Right lobe of liver (tissue), 6 donors: ENCODE measurements around the gene CELF4. TPM values are rescaled to one million over a fixed set of nuclear protein-coding genes. Genes with fewer than 3 reads are reported as not detected.

Source experiments
- ATAC-seq, 4 donors: fragments of 200-7000 bp; cut with Tn5 transposase; one replicate each; pipeline ENCODE4 v1.9.1; 2020; ENCODE audit warnings: mild to moderate bottlenecking in 4 of 4, moderate library complexity in 4 of 4
- DNase-seq, 3 donors: peaks; one replicate each; pipeline ENCODE4 v3.0.0-alpha.2; 2020
- H3K27ac ChIP-seq, 3 donors: fragments of 200-600 bp; one replicate each; pipeline ENCODE4 v1.8.0; 2022
- H3K27me3 ChIP-seq, 2 donors: fragments of 200-600 bp; one replicate each; pipeline ENCODE4 v1.8.0; 2022
- H3K36me3 ChIP-seq, 4 donors: fragments of 200-600 bp; sonication (generic) in 1 of 4; one replicate each; pipeline versions ENCODE4 v1.5.1 to v1.8.0; 2017 to 2022; ENCODE audit warnings: control low read depth in 1 of 4
- H3K4me1 ChIP-seq, 4 donors: fragments of 200-600 bp; sonication (generic) in 1 of 4; one replicate each; pipeline versions ENCODE4 v1.5.1 to v1.8.0; 2017 to 2022; ENCODE audit warnings: control low read depth in 1 of 4
- H3K4me3 ChIP-seq, 3 donors: fragments of 200-600 bp; one replicate each; pipeline ENCODE4 v1.8.0; 2022
- H3K9me3 ChIP-seq, 4 donors: fragments of 200-600 bp; sonication (generic) in 1 of 4; one replicate each; pipeline versions ENCODE4 v1.5.1 to v1.8.0; 2017 to 2022; ENCODE audit warnings: control low read depth in 1 of 4
- POLR2A ChIP-seq: fragments of 450-650 bp; IDR thresholded peaks from one replicate; pipeline ENCODE4 v1.6.1; 2017; ENCODE audit warnings: antibody characterized with exemption, mild to moderate bottlenecking
- WGBS: methylation state at CpG from one replicate; pipeline ENCODE4 v1.1.6; 2018; ENCODE audit warnings: low coverage, low lambda C conversion rate; ENCODE audit not compliant: insufficient coverage; ENCODE audit errors: missing lambda C conversion rate; 5-methylcytosine and 5-hydroxymethylcytosine counted together
- intact Hi-C, 2 donors: fragments of 100-400 bp; cut with DNase I; formaldehyde crosslinking; loops; one replicate each; pipeline versions ENCODE4 v1.11.2 to v1.14.1; 2022
- total RNA-seq, 6 experiments: library from RNA; depleted of rRNA in 2 of 6; stranded (reverse); fragments of >200 nt in 2 of 6; fragmentation: NEBNext Ultra II Directional in 3 of 6; extraction: Animal tissue kit (Norgen Biotek cat#: 25700) in 3 of 6; gene quantifications; one replicate each; pipeline versions ENCODE4 v1.1.0 to v1.2.4, GENCODE V29; 2016 to 2023
- TF ChIP-seq, protein P1 (sequence below), 4 donors: fragments of 200-600 bp in 3 of 4; fragments of 450-650 bp in 1 of 4; IDR thresholded peaks; one replicate each; pipeline versions ENCODE4 v1.5.1 to v1.8.0; 2016 to 2022; ENCODE audit warnings: antibody characterized with exemption in 4 of 4, mild to moderate bottlenecking in 2 of 4
- donor health status: DM: no; HTN: yes; CAD: no.
- donor health status: DM: no; HTN: no; CAD: no.
- donor health status: DM: no; HTN: no; CAD: no.
- donor health status: DM: no; HTN: yes; CAD: no.
- donor health status: DM: no; HTN: yes; CAD: no.

The CELF4 gene
- total RNA-seq, 6 experiments from 2014 or later, result 0.06 TPM; not detected in 5

DNA sequence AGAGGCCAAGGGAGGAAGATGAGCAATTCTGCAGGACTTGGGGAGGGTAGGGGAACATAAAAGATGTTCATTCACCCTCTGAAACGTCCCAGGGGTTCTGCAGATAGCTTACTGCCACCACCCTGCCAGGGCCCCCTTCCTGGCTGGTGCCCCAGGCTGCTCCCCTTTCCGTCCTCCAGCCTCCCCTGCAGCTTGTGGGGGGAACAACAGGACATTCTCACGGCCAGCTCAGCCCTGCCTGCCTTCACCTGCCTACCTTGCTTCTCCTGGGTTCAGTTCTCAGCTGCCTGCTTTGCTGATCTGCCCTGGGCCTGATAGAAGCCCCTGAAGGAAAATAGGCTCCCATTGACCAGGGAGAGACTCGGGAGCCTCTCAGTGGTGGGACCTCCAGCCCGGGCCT is 251.1 kb downstream of the CELF4 start:
- intact Hi-C loops, result no loop called here
- no peak for ATAC-seq

DNA sequence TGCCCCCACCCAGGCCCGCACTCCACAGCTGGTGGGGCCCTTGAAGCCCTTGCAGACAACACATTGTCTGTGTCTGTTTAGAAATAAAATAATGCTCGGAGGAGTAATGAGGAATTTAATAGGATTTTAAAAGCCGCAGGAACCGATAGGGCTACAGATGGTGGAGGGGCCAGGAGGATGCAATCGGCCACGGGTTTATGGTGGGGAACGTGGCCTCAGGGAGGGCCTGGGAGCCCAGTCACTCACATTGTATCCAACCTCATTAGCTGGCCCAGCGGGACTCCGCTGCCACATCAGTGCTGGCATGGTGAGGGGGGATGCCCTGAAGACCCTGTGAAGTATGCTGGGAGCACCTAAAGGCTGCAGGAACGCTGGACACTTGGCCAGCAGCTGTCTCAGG is 252.0 kb downstream of the CELF4 start:
- WGBS, result 82% methylated on average over 6 of the region's 10 CpGs

More for the DNA sequence above, 251.1 kb downstream of the CELF4 start:
- H3K4me3 ChIP-seq, result no peak overlapping the region
- TF ChIP-seq, protein P1, sequence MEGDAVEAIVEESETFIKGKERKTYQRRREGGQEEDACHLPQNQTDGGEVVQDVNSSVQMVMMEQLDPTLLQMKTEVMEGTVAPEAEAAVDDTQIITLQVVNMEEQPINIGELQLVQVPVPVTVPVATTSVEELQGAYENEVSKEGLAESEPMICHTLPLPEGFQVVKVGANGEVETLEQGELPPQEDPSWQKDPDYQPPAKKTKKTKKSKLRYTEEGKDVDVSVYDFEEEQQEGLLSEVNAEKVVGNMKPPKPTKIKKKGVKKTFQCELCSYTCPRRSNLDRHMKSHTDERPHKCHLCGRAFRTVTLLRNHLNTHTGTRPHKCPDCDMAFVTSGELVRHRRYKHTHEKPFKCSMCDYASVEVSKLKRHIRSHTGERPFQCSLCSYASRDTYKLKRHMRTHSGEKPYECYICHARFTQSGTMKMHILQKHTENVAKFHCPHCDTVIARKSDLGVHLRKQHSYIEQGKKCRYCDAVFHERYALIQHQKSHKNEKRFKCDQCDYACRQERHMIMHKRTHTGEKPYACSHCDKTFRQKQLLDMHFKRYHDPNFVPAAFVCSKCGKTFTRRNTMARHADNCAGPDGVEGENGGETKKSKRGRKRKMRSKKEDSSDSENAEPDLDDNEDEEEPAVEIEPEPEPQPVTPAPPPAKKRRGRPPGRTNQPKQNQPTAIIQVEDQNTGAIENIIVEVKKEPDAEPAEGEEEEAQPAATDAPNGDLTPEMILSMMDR (IDR thresholded peaks at IDR 0.05), result no peak
- TF ChIP-seq POLR2A, result no peak
- no peaks in the 10 kb centered on the region for H3K27me3 ChIP-seq
- no peaks in the 10 kb centered on the region for H3K36me3 ChIP-seq
- no peaks in the 10 kb centered on the region for H3K4me1 ChIP-seq
- WGBS, result 45% methylated on average over 3 of the region's 5 CpGs
- no peak overlapping the region for H3K27ac ChIP-seq
- H3K9me3 ChIP-seq, result no peaks in the 10 kb centered on the region
- no peak for DNase-seq

DNA sequence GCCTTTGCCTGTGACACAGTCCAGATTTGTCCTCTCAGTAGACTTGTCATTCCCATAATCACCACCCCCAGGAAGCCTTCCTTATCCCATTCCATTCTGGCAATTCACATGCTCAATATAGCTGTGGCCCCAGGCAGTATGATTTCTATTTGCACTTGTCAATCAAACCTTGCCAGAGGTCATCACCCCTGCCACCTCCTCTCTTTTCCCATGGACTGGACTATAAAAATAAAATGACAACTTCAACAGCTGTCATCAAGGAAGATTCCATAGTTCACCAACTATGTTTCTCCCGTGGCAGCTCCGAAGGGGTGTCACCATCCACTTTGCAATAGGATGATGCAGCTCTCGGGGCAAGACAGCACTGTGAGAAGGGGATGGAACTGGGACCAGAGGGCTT is 255.7 kb downstream of the CELF4 start:
- Histone ChIP-seq H3K4me1 (no peaks in the 10 kb centered on the region), H3K27ac (no peak overlapping the region), H3K4me3 (no peak overlapping the region), H3K27me3 (no peaks in the 10 kb centered on the region), H3K36me3 (no peaks in the 10 kb centered on the region), H3K9me3 (no peaks in the 10 kb centered on the region)
- TF ChIP-seq POLR2A, result no peak
- TF ChIP-seq, protein P1 (IDR thresholded peaks at IDR 0.05), result no peak
- WGBS, result 48% methylated on average over 2 of the region's 3 CpGs
- DNase-seq, result no peak
- intact Hi-C loops, result no loop called here
- no peak for ATAC-seq

More for the DNA sequence above, 252.0 kb downstream of the CELF4 start:
- TF ChIP-seq, protein P1 (IDR thresholded peaks at IDR 0.05), result no peak
- TF ChIP-seq POLR2A, result no peak
- H3K4me3 ChIP-seq, result no peak overlapping the region
- no peaks in the 10 kb centered on the region for H3K27me3 ChIP-seq
- intact Hi-C loops, result no loop called here
- no peaks in the 10 kb centered on the region for H3K36me3 ChIP-seq
- H3K4me1 ChIP-seq, result no peaks in the 10 kb centered on the region
- H3K9me3 ChIP-seq, result no peaks in the 10 kb centered on the region
- H3K27ac ChIP-seq, result no peak overlapping the region
- ATAC-seq (no peak), DNase-seq (no peak)

DNA sequence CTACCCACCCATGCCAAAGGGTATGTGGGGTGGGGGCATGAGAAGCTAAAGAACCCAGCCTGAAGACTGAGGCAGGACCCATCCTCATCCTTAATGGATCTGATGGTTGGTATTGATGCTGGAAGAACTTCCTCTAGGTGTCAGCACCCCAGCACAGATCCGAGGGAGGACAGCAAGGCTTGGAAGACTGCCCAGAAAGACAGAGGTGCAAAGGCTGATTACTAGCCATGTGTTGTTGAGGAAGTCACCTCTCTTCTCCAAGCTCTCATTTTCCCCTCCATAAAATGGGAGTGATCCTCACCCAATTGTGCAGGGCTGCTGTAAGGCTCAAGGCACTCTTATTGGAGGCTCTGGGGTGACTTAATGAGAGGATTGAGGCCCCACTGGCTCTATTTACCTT is 256.5 kb downstream of the CELF4 start:
- intact Hi-C loops, result no loop called here
- 0% methylated on average over 1 of the region's 1 CpG for WGBS
- peak; percentile 51 to 93 (median 72) for ATAC-seq
- peak in 1 of 3 donors; percentile 61 for DNase-seq
- H3K27ac ChIP-seq, result no peak overlapping the region
- no peaks in the 10 kb centered on the region for H3K9me3 ChIP-seq
- H3K36me3 ChIP-seq, result no peaks in the 10 kb centered on the region
- H3K4me1 ChIP-seq, result no peaks in the 10 kb centered on the region
- H3K4me3 ChIP-seq, result no peak overlapping the region
- no peaks in the 10 kb centered on the region for H3K27me3 ChIP-seq
- TF ChIP-seq POLR2A, result no peak
- TF ChIP-seq, protein P1 (IDR thresholded peaks at IDR 0.05), result peak in 1 of 4 donors; percentile 39

DNA sequence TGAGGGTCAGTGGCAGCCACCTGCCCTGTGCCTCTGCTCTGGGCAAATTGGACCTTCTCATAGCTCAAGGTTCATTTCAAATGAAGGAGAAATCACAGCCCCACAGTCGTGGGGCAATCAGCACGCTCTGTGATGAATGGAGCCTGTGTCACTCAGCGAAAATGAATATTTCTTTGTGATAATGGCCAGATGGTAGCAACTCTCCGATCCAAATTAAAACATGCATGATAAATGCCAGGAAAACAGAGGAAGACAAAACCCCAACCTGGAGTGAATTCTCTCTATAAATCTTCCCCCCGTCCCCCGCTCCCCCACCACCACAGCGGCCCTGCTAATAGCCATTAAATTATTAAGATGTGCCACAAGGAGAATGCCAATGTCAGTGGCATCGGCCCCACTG is 258.4 kb downstream of the CELF4 start:
- Histone ChIP-seq H3K4me3 (no peak overlapping the region), H3K36me3 (no peaks in the 10 kb centered on the region), H3K27ac (no peak overlapping the region), H3K27me3 (no peaks in the 10 kb centered on the region), H3K4me1 (no peaks in the 10 kb centered on the region), H3K9me3 (no peaks in the 10 kb centered on the region)
- no peak for TF ChIP-seq POLR2A
- TF ChIP-seq, protein P1 (IDR thresholded peaks at IDR 0.05), result no peak
- DNase-seq (no peak), ATAC-seq (no peak)
- intact Hi-C loops, result no loop called here
- 92% methylated on average over 6 of the region's 8 CpGs for WGBS
